DOHH2 (cell line): Measurements from ENCODE around the gene PRKN.

Experiments
- H3F3A ChIP-seq: fragments of 200-600 bp; sonication (generic), shearing (Covaris generic); 2 replicates; pipeline ENCODE4 v1.6.0; 2016; ENCODE audit warnings: antibody characterized with exemption, mild to moderate bottlenecking; ENCODE audit not compliant: control insufficient read depth, insufficient read depth
- H3K27ac ChIP-seq: fragments of 200-600 bp; sonication (generic); 2 replicates; pipeline ENCODE4 v1.5.1; 2014; ENCODE audit warnings: low read depth, mild to moderate bottlenecking, low read length, moderate library complexity
- H3K27me3 ChIP-seq: fragments of 200-600 bp; sonication (generic); 2 replicates; pipeline ENCODE4 v1.6.1; 2014; ENCODE audit warnings: mild to moderate bottlenecking, low read length, mixed read lengths; ENCODE audit not compliant: control insufficient read depth
- H3K36me3 ChIP-seq: fragments of 200-600 bp; sonication (generic); 2 replicates; pipeline ENCODE4 v1.6.1; 2014; ENCODE audit warnings: mild to moderate bottlenecking, low read length, moderate library complexity, mixed read lengths; ENCODE audit not compliant: control insufficient read depth
- H3K4me1 ChIP-seq: fragments of 200-600 bp; sonication (generic); 2 replicates; pipeline ENCODE4 v1.6.1; 2014; ENCODE audit warnings: mild to moderate bottlenecking, low read length, mixed read lengths; ENCODE audit not compliant: control insufficient read depth
- H3K4me2 ChIP-seq: fragments of 200-600 bp; sonication (generic); 2 replicates; pipeline ENCODE4 v1.6.0; 2014; ENCODE audit warnings: mild to moderate bottlenecking, low read length, moderate library complexity
- H3K4me3 ChIP-seq: fragments of 200-600 bp; sonication (generic); 2 replicates; pipeline ENCODE4 v1.5.1; 2014; ENCODE audit warnings: mild to moderate bottlenecking, low read length, mixed read lengths
- H3K79me2 ChIP-seq: fragments of 200-600 bp; sonication (generic); 2 replicates; pipeline ENCODE4 v1.6.1; 2014; ENCODE audit warnings: mild to moderate bottlenecking, low read length, mixed read lengths; ENCODE audit not compliant: control insufficient read depth
- H3K9me2 ChIP-seq: fragments of 200-600 bp; sonication (generic); replicated peaks from 2 replicates; pipeline ENCODE4 v1.6.1; 2014; ENCODE audit warnings: mild to moderate bottlenecking, low read length, mixed read lengths; ENCODE audit not compliant: control insufficient read depth
- H3K9me3 ChIP-seq: fragments of 200-600 bp; sonication (generic); 2 replicates; pipeline ENCODE4 v1.6.1; 2014; ENCODE audit warnings: antibody characterized with exemption, low read length, mixed read lengths; ENCODE audit not compliant: control insufficient read depth, insufficient read depth
- H4K20me1 ChIP-seq: fragments of 200-600 bp; sonication (generic); 2 replicates; pipeline ENCODE4 v1.6.0; 2014; ENCODE audit warnings: low read depth, mild to moderate bottlenecking, antibody characterized with exemption, low read length, moderate library complexity; ENCODE audit not compliant: control insufficient read depth, insufficient read depth
- CTCF ChIP-seq: fragments of 200-600 bp; sonication (generic); IDR thresholded peaks from one replicate; pipeline ENCODE4 v1.5.1; 2014; ENCODE audit warnings: antibody characterized with exemption, mild to moderate bottlenecking, low read depth, low read length; ENCODE audit not compliant: poor library complexity, severe bottlenecking
- EZH2phosphoT487 ChIP-seq: fragments of 200-600 bp; sonication (generic); IDR thresholded peaks from 2 replicates; pipeline ENCODE4 v1.6.1; 2017; ENCODE audit warnings: borderline replicate concordance, mild to moderate bottlenecking, antibody characterized with exemption, low read length, moderate library complexity, mixed read lengths

Gene PRKN

GRCh38 chr6:162621246-162621645, 106.3 kb downstream of the PRKN start:
- no peak overlapping the region for H3K4me2 ChIP-seq
- no peak overlapping the region for H3K27ac ChIP-seq
- H4K20me1 ChIP-seq, result no peaks in the 10 kb centered on the region
- no peaks in the 10 kb centered on the region for H3K27me3 ChIP-seq
- no peaks in the 10 kb centered on the region for H3K9me3 ChIP-seq
- H3K4me1 ChIP-seq, result no peaks in the 10 kb centered on the region
- H3K4me3 ChIP-seq, result no peak overlapping the region
- H3F3A ChIP-seq, result no peaks in the 10 kb centered on the region
- no peaks in the 10 kb centered on the region for H3K36me3 ChIP-seq
- no peak for TF ChIP-seq EZH2phosphoT487
- TF ChIP-seq CTCF, result no peak
- no peaks in the 10 kb centered on the region for H3K9me2 ChIP-seq
- H3K79me2 ChIP-seq, result no peaks in the 10 kb centered on the region

GRCh38 chr6:162620073-162620472, 107.5 kb downstream of the PRKN start:
- no peaks in the 10 kb centered on the region for H3F3A ChIP-seq
- H3K4me2 ChIP-seq, result no peak overlapping the region
- H3K9me2 ChIP-seq, result no peaks in the 10 kb centered on the region
- TF ChIP-seq CTCF, result no peak
- TF ChIP-seq EZH2phosphoT487, result no peak
- H3K27ac ChIP-seq, result no peak overlapping the region
- H3K79me2 ChIP-seq, result no peaks in the 10 kb centered on the region
- no peaks in the 10 kb centered on the region for H3K36me3 ChIP-seq
- no peaks in the 10 kb centered on the region for H3K4me1 ChIP-seq
- H3K9me3 ChIP-seq, result no peaks in the 10 kb centered on the region
- no peaks in the 10 kb centered on the region for H4K20me1 ChIP-seq
- no peaks in the 10 kb centered on the region for H3K27me3 ChIP-seq
- H3K4me3 ChIP-seq, result no peak overlapping the region

DNA sequence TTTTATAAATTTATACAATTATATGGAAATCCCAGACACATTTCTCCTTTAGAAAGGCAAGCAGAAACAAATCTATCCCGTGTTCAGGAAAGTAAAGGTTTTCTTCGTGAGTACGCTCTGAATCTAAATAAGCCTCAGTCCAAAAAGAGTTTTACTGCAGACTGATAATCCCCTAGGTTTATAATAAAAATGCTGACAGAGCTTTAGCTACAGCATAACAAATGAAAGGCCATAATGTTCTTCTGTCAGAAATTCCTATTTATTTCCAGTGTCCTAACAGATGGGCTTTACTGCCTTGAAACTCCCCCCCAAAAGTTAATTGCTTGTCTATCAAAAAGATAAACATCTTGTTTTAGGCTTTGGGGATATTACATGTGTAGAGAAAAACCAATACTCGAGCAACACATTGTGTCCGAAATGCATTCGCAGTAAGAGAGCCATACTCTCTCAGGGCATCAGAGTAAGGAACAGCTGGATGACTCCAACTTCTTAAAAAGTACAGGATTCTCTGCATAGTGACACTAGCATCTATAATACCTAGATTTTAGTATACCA, 109.0 kb downstream of the PRKN start:
- Histone ChIP-seq H3K9me2 (no peaks in the 10 kb centered on the region), H3K4me1 (no peaks in the 10 kb centered on the region), H3K79me2 (no peaks in the 10 kb centered on the region), H3K36me3 (no peaks in the 10 kb centered on the region), H4K20me1 (no peaks in the 10 kb centered on the region), H3K27me3 (no peaks in the 10 kb centered on the region), H3K9me3 (no peaks in the 10 kb centered on the region), H3K4me3 (no peak overlapping the region), H3F3A (no peaks in the 10 kb centered on the region), H3K4me2 (no peak overlapping the region), H3K27ac (no peak overlapping the region)
- no peak for TF ChIP-seq CTCF
- no peak for TF ChIP-seq EZH2phosphoT487
